ENCODE results near the gene P2RY4.

P2RY4 gene

DNA sequence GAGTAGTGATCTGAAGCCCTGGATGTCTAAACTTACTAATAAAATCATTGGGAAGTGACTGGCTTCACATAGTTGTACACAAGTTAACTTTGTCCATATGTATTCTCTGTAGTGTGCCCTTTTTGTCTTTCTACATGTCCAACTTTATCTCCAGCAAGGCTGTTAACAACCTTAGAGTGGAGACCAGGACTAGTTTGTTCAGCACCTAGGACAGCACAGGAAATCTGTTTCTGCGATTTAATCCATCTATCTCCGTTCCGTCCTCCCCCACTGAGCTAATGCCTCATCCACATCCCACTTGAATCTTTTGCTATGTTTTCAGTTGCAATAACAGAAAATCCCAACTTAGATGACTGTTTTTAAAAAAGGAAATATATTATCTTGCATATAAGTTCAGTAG lies 4.8 kb upstream of the P2RY4 start:
- H3K14ac ChIP-seq (ENCODE audit: low read length in 2 of 2): no peak overlapping the region
- no peak overlapping the region for H2BK12ac ChIP-seq (ENCODE audit: low read length in 2 of 2)
- H2AFZ ChIP-seq (ENCODE audit: low read depth, low read length): no peak overlapping the region
- no peak overlapping the region for H3K18ac ChIP-seq (ENCODE audit: low read depth in 1 of 2, low read length in 2 of 2)
- H3K4ac ChIP-seq (ENCODE audit: low read depth in 1 of 2, low read length in 2 of 2): no peak overlapping the region
- peaks cover 8% of the 10 kb centered on the region for H3K9me3 ChIP-seq (ENCODE audit: control insufficient read depth, low read length)
- H3K36me3 ChIP-seq (ENCODE audit: control insufficient read depth in 1 of 2, insufficient read depth in 2 of 2, low read depth in 1 of 2, low read length in 2 of 2): no peaks in the 10 kb centered on the region
- peaks cover 0 to 46% of the 10 kb centered on the region in 2 experiments for H3K27me3 ChIP-seq (ENCODE audit: control insufficient read depth in 1 of 2, insufficient read depth in 1 of 2, low read length in 2 of 2)
- H4K8ac ChIP-seq (ENCODE audit: low read length): no peak overlapping the region
- H3K27ac ChIP-seq (ENCODE audit: low read length, poor library complexity, severe bottlenecking): no peak overlapping the region
- H2BK15ac ChIP-seq (ENCODE audit: low read depth, poor library complexity, severe bottlenecking): no peak overlapping the region
- H3K23ac ChIP-seq (ENCODE audit: low read length in 2 of 2): no peak overlapping the region
- H3K79me1 ChIP-seq (replicated peaks; ENCODE audit: low read length, poor library complexity, severe bottlenecking): no peaks in the 10 kb centered on the region
- no peak overlapping the region for H2BK5ac ChIP-seq (ENCODE audit: low read depth, low read length, poor library complexity, severe bottlenecking)
- WGBS: no CpG with 5 or more reads among the region's 3 CpGs
- no peak overlapping the region for H3K4me3 ChIP-seq (ENCODE audit: insufficient read depth in 1 of 2, low read depth in 1 of 2, low read length in 2 of 2)
- no peak overlapping the region for H4K91ac ChIP-seq (ENCODE audit: low read length)
- no peak for DNase-seq
- H3K4me1 ChIP-seq (ENCODE audit: control insufficient read depth, insufficient read depth, low read depth, low read length): no peaks in the 10 kb centered on the region
- H2BK120ac ChIP-seq (ENCODE audit: low read depth, low read length): no peak overlapping the region
- H3K9ac ChIP-seq (ENCODE audit: low read length): no peak overlapping the region
- no peak overlapping the region for H2AK5ac ChIP-seq (ENCODE audit: low read length, severe bottlenecking)
- no peak overlapping the region for H3K4me2 ChIP-seq (ENCODE audit: low read length, poor library complexity, severe bottlenecking)

DNA sequence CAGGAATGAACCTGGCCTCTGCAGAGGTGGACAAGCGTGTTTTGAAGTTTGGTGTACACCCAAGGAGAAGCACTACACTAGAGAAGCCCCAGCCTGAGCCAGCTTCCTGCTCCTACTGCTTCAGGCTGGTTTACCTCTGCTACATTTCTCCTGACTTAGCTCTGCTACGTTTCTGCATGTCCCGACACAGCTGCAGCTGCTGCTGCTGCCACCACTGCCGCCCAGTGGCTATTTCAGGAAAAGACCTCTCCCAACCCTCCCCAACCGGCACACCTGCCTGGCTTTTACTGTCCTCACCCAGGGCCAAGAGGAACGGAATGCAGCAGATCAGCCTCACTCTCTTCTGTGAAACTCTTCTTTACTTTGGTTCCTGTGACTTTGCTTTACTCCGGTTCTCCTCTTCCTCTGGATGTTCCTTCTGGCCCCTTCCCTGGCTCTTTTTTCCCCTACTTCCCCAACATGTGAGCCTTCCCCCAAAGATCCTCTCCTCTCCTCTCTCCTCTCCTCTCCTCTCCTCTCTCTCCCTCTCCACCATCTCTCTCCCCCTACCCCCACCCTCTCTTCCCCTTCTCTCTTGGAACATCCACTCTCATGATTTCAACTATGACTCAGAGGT lies 3.1 kb upstream of the P2RY4 start:
- H3K4me3 ChIP-seq (ENCODE audit: insufficient read depth in 1 of 2, low read depth in 1 of 2, low read length in 2 of 2): no peak overlapping the region
- WGBS: 8% methylated on average over 7 of the region's 7 CpGs

DNA sequence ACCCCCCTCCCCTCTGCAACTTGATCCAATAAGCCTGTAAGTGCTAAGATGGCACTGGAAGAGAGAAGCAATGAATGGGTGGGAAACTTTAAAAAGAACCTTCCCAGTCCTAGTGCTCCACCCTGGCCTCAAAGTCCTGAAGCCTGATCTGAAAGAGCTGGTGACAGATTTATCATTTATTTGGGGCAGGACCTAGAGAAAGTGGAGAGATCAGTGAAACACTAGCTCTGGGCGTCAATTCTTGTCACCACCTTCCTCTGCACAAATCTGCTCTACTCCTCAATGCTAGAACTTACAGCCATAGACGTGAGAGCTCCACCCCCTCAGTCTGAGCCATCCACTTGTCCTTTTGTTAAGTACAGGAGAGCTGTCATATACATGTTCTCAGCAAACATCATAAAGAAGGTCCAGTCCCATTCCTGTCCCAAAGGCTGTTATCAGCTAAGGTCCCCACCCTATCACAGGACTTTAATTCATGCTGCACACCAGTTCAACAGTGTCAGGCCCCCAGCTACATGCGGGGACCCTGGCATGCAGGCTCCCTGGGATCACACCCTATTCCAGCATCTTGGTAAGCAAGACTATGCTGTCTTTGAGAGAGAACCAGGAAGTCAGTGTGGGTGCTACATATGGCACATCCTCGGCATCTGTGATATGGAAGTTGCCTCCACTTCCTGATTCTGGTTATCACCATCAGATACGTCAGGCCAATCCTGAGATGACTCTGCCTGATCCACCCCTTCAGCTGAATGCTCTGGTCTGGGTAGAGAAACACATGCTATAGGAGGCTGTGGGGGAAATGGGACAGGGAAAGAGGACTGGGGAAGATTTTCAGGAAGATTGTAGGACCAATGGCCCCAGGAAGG lies 2.3 kb downstream of the P2RY4 start:
- peaks cover 0 to 38% of the 10 kb centered on the region in 2 experiments for H3K27me3 ChIP-seq (ENCODE audit: control insufficient read depth in 1 of 2, insufficient read depth in 1 of 2, low read length in 2 of 2)
- no peak overlapping the region for H2AFZ ChIP-seq (ENCODE audit: low read depth, low read length)
- H3K4me2 ChIP-seq (ENCODE audit: low read length, poor library complexity, severe bottlenecking): no peak overlapping the region
- H2BK120ac ChIP-seq (ENCODE audit: low read depth, low read length): no peak overlapping the region
- no peak overlapping the region for H3K18ac ChIP-seq (ENCODE audit: low read depth in 1 of 2, low read length in 2 of 2)
- H3K27ac ChIP-seq (ENCODE audit: low read length, poor library complexity, severe bottlenecking): no peak overlapping the region
- H3K23ac ChIP-seq (ENCODE audit: low read length in 2 of 2): no peak overlapping the region
- H3K36me3 ChIP-seq (ENCODE audit: control insufficient read depth in 1 of 2, insufficient read depth in 2 of 2, low read depth in 1 of 2, low read length in 2 of 2): no peaks in the 10 kb centered on the region
- 87% methylated on average over 5 of the region's 5 CpGs for WGBS
- H2AK5ac ChIP-seq (ENCODE audit: low read length, severe bottlenecking): no peak overlapping the region
- no peak overlapping the region for H3K4ac ChIP-seq (ENCODE audit: low read depth in 1 of 2, low read length in 2 of 2)
- no peak overlapping the region for H4K91ac ChIP-seq (ENCODE audit: low read length)
- no peak for DNase-seq
- no peak overlapping the region for H3K9ac ChIP-seq (ENCODE audit: low read length)
- H2BK15ac ChIP-seq (ENCODE audit: low read depth, poor library complexity, severe bottlenecking): no peak overlapping the region
- no peaks in the 10 kb centered on the region for H3K79me1 ChIP-seq (replicated peaks; ENCODE audit: low read length, poor library complexity, severe bottlenecking)
- H3K4me1 ChIP-seq (ENCODE audit: control insufficient read depth, insufficient read depth, low read depth, low read length): no peaks in the 10 kb centered on the region
- H2BK5ac ChIP-seq (ENCODE audit: low read depth, low read length, poor library complexity, severe bottlenecking): no peak overlapping the region
- no peak overlapping the region for H3K4me3 ChIP-seq (ENCODE audit: insufficient read depth in 1 of 2, low read depth in 1 of 2, low read length in 2 of 2)
- peaks cover 12% of the 10 kb centered on the region for H3K9me3 ChIP-seq (ENCODE audit: control insufficient read depth, low read length)
- no peak overlapping the region for H2BK12ac ChIP-seq (ENCODE audit: low read length in 2 of 2)
- no peak overlapping the region for H3K14ac ChIP-seq (ENCODE audit: low read length in 2 of 2)
- peak overlapping the region; percentile 64 for H4K8ac ChIP-seq (ENCODE audit: low read length)

More for the DNA sequence above, 3.1 kb upstream of the P2RY4 start:
- Histone ChIP-seq H3K14ac (ENCODE audit: low read length in 2 of 2) (no peak overlapping the region), H2BK15ac (ENCODE audit: low read depth, poor library complexity, severe bottlenecking) (no peak overlapping the region), H4K91ac (ENCODE audit: low read length) (no peak overlapping the region), H2BK12ac (ENCODE audit: low read length in 2 of 2) (no peak overlapping the region), H2AFZ (ENCODE audit: low read depth, low read length) (no peak overlapping the region), H3K18ac (ENCODE audit: low read depth in 1 of 2, low read length in 2 of 2) (no peak overlapping the region), H4K8ac (ENCODE audit: low read length) (no peak overlapping the region), H2BK120ac (ENCODE audit: low read depth, low read length) (no peak overlapping the region), H2BK5ac (ENCODE audit: low read depth, low read length, poor library complexity, severe bottlenecking) (no peak overlapping the region), H3K23ac (ENCODE audit: low read length in 2 of 2) (no peak overlapping the region), H3K4me1 (ENCODE audit: control insufficient read depth, insufficient read depth, low read depth, low read length) (no peaks in the 10 kb centered on the region), H3K27me3 (ENCODE audit: control insufficient read depth in 1 of 2, insufficient read depth in 1 of 2, low read length in 2 of 2) (peaks cover 0 to 34% of the 10 kb centered on the region in 2 experiments), H2AK5ac (ENCODE audit: low read length, severe bottlenecking) (no peak overlapping the region), H3K4me2 (ENCODE audit: low read length, poor library complexity, severe bottlenecking) (no peak overlapping the region), H3K9ac (ENCODE audit: low read length) (no peak overlapping the region), H3K36me3 (ENCODE audit: control insufficient read depth in 1 of 2, insufficient read depth in 2 of 2, low read depth in 1 of 2, low read length in 2 of 2) (no peaks in the 10 kb centered on the region), H3K4ac (ENCODE audit: low read depth in 1 of 2, low read length in 2 of 2) (no peak overlapping the region), H3K9me3 (ENCODE audit: control insufficient read depth, low read length) (peaks cover 8% of the 10 kb centered on the region), H3K27ac (ENCODE audit: low read length, poor library complexity, severe bottlenecking) (no peak overlapping the region), H3K79me1 (replicated peaks; ENCODE audit: low read length, poor library complexity, severe bottlenecking) (no peaks in the 10 kb centered on the region)
- DNase-seq: peak; percentile 18

DNA sequence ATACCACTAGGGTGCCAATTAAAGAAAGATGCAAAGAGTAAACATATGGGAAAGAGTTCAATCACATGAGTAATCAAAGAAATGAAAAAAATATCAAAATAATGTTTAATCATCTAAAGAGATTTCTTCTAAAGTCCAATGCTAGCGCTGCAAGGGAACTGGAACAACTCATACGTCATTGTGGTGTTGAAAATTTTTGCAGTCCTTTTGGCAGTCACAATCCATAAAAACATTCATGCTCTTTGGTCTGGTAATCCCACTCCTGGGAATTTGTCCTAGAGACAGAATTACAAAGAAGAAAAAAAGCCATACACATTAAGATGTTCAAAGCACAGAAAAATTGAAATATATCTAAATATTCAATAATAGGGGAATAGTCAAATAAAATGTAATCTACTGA lies 4.6 kb downstream of the P2RY4 start:
- H2BK12ac ChIP-seq (ENCODE audit: low read length in 2 of 2): no peak overlapping the region
- no peaks in the 10 kb centered on the region for H3K79me1 ChIP-seq (replicated peaks; ENCODE audit: low read length, poor library complexity, severe bottlenecking)
- H3K9me3 ChIP-seq (ENCODE audit: control insufficient read depth, low read length): peaks cover 9% of the 10 kb centered on the region
- H3K14ac ChIP-seq (ENCODE audit: low read length in 2 of 2): no peak overlapping the region
- H3K18ac ChIP-seq (ENCODE audit: low read depth in 1 of 2, low read length in 2 of 2): no peak overlapping the region
- no peaks in the 10 kb centered on the region for H3K4me1 ChIP-seq (ENCODE audit: control insufficient read depth, insufficient read depth, low read depth, low read length)
- H2BK120ac ChIP-seq (ENCODE audit: low read depth, low read length): no peak overlapping the region
- no peak overlapping the region for H3K4me3 ChIP-seq (ENCODE audit: insufficient read depth in 1 of 2, low read depth in 1 of 2, low read length in 2 of 2)
- H3K27ac ChIP-seq (ENCODE audit: low read length, poor library complexity, severe bottlenecking): no peak overlapping the region
- H3K27me3 ChIP-seq (ENCODE audit: control insufficient read depth in 1 of 2, insufficient read depth in 1 of 2, low read length in 2 of 2): peaks cover 0 to 27% of the 10 kb centered on the region in 2 experiments
- H3K23ac ChIP-seq (ENCODE audit: low read length in 2 of 2): no peak overlapping the region
- H2AFZ ChIP-seq (ENCODE audit: low read depth, low read length): no peak overlapping the region
- 95% methylated on average over 2 of the region's 2 CpGs for WGBS
- H3K4me2 ChIP-seq (ENCODE audit: low read length, poor library complexity, severe bottlenecking): no peak overlapping the region
- H2AK5ac ChIP-seq (ENCODE audit: low read length, severe bottlenecking): no peak overlapping the region
- no peak overlapping the region for H4K91ac ChIP-seq (ENCODE audit: low read length)
- DNase-seq: no peak
- H3K4ac ChIP-seq (ENCODE audit: low read depth in 1 of 2, low read length in 2 of 2): no peak overlapping the region
- H3K36me3 ChIP-seq (ENCODE audit: control insufficient read depth in 1 of 2, insufficient read depth in 2 of 2, low read depth in 1 of 2, low read length in 2 of 2): no peaks in the 10 kb centered on the region
- H2BK15ac ChIP-seq (ENCODE audit: low read depth, poor library complexity, severe bottlenecking): no peak overlapping the region
- H4K8ac ChIP-seq (ENCODE audit: low read length): no peak overlapping the region
- no peak overlapping the region for H2BK5ac ChIP-seq (ENCODE audit: low read depth, low read length, poor library complexity, severe bottlenecking)
- no peak overlapping the region for H3K9ac ChIP-seq (ENCODE audit: low read length)

All from mesenchymal stem cell (in vitro differentiated cells and primary cell).